ENCODE results near the gene SNUPN. TPM values are rescaled to one million over a fixed set of nuclear protein-coding genes. Genes with fewer than 3 reads are reported as not detected.

Gene SNUPN
- total RNA-seq, 2 donors from 2014 or later: 13.7 to 17.3 TPM

DNA sequence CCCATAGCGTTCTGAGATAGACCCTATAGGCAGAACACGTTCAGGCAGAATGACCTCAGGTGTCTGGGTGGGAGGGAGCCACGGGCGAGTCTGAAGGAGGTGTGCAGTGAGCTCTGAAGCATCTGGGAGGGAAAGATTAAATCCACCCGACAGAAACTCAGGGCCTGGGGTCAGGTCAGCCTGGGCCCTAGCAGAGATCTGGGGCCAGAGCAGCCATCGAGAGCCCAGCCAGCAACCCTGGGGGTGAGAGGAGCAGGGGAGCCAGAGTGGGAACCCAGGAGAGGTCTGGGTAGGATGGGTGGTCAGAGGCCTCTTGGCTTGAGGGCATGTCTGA is 44.3 kb upstream of the SNUPN start:
- DNase-seq (ENCODE audit: low spot score): no peak
- H3K36me3 ChIP-seq: no peaks in the 10 kb centered on the region
- peak overlapping the region in 1 of 2 donors; percentile 6 for H3K27ac ChIP-seq
- TF ChIP-seq, protein P1, sequence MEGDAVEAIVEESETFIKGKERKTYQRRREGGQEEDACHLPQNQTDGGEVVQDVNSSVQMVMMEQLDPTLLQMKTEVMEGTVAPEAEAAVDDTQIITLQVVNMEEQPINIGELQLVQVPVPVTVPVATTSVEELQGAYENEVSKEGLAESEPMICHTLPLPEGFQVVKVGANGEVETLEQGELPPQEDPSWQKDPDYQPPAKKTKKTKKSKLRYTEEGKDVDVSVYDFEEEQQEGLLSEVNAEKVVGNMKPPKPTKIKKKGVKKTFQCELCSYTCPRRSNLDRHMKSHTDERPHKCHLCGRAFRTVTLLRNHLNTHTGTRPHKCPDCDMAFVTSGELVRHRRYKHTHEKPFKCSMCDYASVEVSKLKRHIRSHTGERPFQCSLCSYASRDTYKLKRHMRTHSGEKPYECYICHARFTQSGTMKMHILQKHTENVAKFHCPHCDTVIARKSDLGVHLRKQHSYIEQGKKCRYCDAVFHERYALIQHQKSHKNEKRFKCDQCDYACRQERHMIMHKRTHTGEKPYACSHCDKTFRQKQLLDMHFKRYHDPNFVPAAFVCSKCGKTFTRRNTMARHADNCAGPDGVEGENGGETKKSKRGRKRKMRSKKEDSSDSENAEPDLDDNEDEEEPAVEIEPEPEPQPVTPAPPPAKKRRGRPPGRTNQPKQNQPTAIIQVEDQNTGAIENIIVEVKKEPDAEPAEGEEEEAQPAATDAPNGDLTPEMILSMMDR (IDR thresholded peaks at IDR 0.05): no peak
- no peaks in the 10 kb centered on the region for H3K9me3 ChIP-seq
- no peak overlapping the region for H3K4me3 ChIP-seq
- peaks cover 0 to 68% of the 10 kb centered on the region in 2 donors for H3K4me1 ChIP-seq
- H3K27me3 ChIP-seq: no peaks in the 10 kb centered on the region

DNA sequence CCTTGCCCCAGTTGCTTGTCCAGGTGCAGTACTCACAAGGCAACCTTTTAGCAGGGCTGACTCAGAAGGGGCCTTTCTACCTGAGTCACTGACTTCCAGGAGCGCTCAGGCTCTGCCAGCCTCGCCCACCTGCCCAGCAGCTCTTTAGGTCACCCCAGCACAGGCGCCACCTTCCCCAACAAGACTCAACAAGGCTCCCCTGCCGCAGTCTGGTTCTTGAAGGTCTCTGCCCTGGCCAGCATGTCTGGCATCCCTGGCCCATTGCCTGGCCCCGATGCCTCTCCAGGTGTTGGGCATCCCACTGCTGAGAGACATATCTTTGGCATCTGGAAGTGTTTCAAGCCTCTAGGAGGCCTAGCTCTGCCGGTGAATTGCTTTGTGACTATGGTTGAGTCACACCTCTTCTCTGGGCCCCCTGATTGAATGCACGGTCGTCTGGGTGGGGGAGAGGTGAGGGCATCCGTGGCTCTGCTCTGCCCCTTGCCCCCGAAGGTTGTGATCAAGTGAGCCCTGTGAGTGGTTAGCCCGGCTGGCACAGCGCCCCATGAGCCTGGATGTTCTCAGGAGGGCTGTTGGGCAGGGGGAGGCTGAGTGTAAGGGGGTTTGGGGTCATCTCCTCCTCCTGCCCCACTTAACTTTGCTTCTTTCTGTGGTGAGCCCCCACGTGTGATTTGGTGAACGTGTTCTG is 43.8 kb upstream of the SNUPN start:
- no peak for DNase-seq (ENCODE audit: low spot score)
- no peaks in the 10 kb centered on the region for H3K27me3 ChIP-seq
- peaks cover 0 to 63% of the 10 kb centered on the region in 2 donors for H3K4me1 ChIP-seq
- no peaks in the 10 kb centered on the region for H3K9me3 ChIP-seq
- H3K36me3 ChIP-seq: no peaks in the 10 kb centered on the region
- TF ChIP-seq, protein P1 (IDR thresholded peaks at IDR 0.05): no peak
- H3K4me3 ChIP-seq: no peak overlapping the region
- H3K27ac ChIP-seq: peak overlapping the region; percentile 6 to 35

DNA sequence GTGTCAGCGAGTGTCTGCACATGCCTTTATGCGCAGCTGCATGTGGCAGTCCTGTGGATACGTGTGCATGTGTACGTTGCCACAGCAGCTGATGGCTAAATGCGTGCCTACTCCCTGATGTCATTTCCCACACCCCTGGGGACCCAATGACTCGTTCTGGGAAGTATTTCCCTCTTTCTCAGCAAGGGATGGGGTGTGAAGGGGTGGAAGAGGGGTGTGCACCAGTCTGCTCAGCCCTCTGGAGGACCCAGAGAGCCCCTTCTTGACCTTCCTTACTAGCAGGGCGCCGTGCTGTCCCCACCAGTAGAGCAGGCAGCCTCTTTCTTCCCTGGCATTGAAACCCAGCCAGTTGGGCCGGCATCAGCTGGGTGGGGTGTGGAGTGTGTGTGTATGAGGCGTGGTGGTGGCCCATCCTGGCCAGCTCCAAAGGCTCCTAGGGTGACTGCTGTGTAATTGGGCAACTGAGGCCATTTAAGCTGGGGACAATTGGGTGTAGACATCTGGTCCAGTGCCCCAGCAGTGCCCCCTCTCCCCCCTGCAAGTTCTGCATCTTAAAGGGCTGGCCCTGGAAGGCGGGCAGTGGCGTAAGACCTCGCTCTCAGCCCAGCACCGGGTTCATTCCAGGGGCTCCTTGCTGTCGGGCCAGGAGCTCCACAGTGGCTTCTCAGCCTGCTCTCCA is 41.4 kb upstream of the SNUPN start:
- no peaks in the 10 kb centered on the region for H3K27me3 ChIP-seq
- peaks cover 0 to 40% of the 10 kb centered on the region in 2 donors for H3K4me1 ChIP-seq
- no peak overlapping the region for H3K4me3 ChIP-seq
- peak overlapping the region; percentile 70 to 83 for H3K27ac ChIP-seq
- no peaks in the 10 kb centered on the region for H3K36me3 ChIP-seq
- H3K9me3 ChIP-seq: no peaks in the 10 kb centered on the region
- DNase-seq (ENCODE audit: low spot score): peak; percentile 96
- TF ChIP-seq, protein P1 (IDR thresholded peaks at IDR 0.05): no peak

DNA sequence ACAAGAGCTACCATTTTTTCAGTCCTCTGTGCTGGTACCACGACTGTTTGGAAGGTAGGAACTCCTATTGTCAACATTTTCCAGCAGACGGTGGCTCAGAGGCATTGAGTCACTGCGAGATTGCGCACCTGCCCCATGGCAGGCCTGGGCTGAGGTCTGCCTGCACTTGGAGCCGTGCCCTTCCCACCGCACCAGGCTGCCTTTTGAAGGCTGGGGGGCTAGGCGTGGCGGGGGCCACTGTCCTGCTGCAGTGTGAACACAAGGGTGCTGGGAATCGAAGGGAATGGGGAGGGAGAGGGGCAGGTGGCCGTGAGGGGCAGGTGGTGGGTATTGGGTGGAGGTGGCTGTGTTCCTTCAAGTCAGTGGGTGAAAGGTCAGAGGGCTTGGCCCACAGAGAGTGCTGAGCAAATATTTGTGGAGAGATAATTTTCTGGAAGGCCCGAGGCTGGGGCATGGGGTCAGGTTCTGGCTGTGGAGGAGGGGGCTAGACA is 38.5 kb upstream of the SNUPN start:
- TF ChIP-seq, protein P1 (IDR thresholded peaks at IDR 0.05): no peak
- Histone ChIP-seq H3K27ac (peak overlapping the region in 1 of 2 donors; percentile 6), H3K9me3 (no peaks in the 10 kb centered on the region)

DNA sequence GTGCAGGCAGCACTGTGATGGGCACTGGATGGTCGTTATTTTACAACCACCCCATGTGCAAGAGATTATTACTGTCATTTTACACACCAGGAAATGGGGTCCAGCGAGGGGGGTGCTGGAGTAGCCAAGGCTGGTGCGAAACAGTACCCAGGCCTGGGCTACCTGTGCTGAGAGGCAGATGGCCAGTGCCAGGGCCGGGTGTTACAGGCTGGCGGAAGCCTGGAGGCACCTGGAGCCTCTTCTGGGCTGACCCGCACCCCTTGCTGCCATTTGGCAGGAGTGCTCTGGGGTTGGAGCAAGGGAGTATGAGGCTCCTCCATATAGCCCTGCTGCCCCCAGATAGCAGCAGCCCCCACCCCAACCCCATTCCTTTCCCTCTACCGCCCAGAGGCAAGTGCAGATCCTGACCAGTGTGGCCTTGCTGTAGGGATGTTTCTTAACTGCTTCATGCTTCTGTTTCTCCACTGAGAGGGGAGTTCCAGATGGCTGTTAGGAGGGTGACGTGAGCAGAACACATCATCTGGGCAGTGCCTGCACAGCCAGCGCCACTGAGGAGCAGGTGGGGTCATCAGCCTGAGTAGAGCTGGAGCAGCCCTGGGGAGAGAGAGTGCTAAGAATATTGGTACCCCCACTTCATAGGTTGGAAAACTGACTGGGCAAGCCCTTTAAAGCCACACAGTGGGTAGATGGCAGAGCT is 37.4 kb upstream of the SNUPN start:
- Histone ChIP-seq H3K9me3 (no peaks in the 10 kb centered on the region), H3K27me3 (no peaks in the 10 kb centered on the region), H3K27ac (peak overlapping the region; percentile 78 to 86), H3K4me1 (peaks cover 0 to 59% of the 10 kb centered on the region in 2 donors), H3K4me3 (no peak overlapping the region), H3K36me3 (peaks cover 5% of the 10 kb centered on the region)
- TF ChIP-seq, protein P1 (IDR thresholded peaks at IDR 0.05): no peak
- no peak for DNase-seq (ENCODE audit: low spot score)

More for the DNA sequence above, 38.5 kb upstream of the SNUPN start:
- DNase-seq (ENCODE audit: low spot score): no peak
- Histone ChIP-seq H3K36me3 (peaks cover 2% of the 10 kb centered on the region), H3K4me1 (peaks cover 0 to 54% of the 10 kb centered on the region in 2 donors), H3K27me3 (no peaks in the 10 kb centered on the region), H3K4me3 (no peak overlapping the region)
